Ishikawa (cell line): Measurements from ENCODE around the gene DYNLRB1.

ENCODE experiments used
- CEBPB ChIP-seq: IDR thresholded peaks from 2 replicates; pipeline ENCODE4 v1.6.1; 2012
- CREB1 ChIP-seq: IDR thresholded peaks from 2 replicates; pipeline ENCODE4 v1.6.1; 2012; ENCODE audit warnings: low read depth
- EGR1 ChIP-seq: IDR thresholded peaks from 2 replicates; pipeline ENCODE4 v1.6.1; 2012
- EP300 ChIP-seq: IDR thresholded peaks from 2 replicates; pipeline ENCODE4 v1.6.1; 2012; ENCODE audit warnings: borderline replicate concordance
- FOXM1 ChIP-seq: IDR thresholded peaks from 2 replicates; pipeline ENCODE4 v1.6.1; 2012; ENCODE audit warnings: low read depth, borderline replicate concordance
- MAX ChIP-seq: IDR thresholded peaks from 2 replicates; pipeline ENCODE4 v1.6.1; 2012
- NFIC ChIP-seq: IDR thresholded peaks from 2 replicates; pipeline ENCODE4 v1.6.1; 2012
- RAD21 ChIP-seq: IDR thresholded peaks from 2 replicates; pipeline ENCODE4 v1.6.1; 2012; ENCODE audit warnings: low read depth
- REST ChIP-seq: IDR thresholded peaks from 2 replicates; pipeline ENCODE4 v1.6.1; 2012; ENCODE audit warnings: low read depth, mild to moderate bottlenecking
- TAF1 ChIP-seq: IDR thresholded peaks from 2 replicates; pipeline ENCODE4 v1.6.1; 2012; ENCODE audit warnings: low read depth, mild to moderate bottlenecking
- TCF12 ChIP-seq: IDR thresholded peaks from 2 replicates; pipeline ENCODE4 v1.6.1; 2012; ENCODE audit warnings: low read depth
- TEAD4 ChIP-seq: IDR thresholded peaks from 2 replicates; pipeline ENCODE4 v1.6.1; 2012
- USF1 ChIP-seq: IDR thresholded peaks from 2 replicates; pipeline ENCODE4 v1.6.1; 2012
- YY1 ChIP-seq: IDR thresholded peaks from 2 replicates; pipeline ENCODE4 v1.6.1; 2012; ENCODE audit warnings: low read depth
- ZBTB7A ChIP-seq: IDR thresholded peaks from 2 replicates; pipeline ENCODE4 v1.6.1; 2012; ENCODE audit warnings: low read depth

Gene DYNLRB1

GRCh38 chr20:34585019-34585418 lies 68.8 kb downstream of the DYNLRB1 start:
- TF ChIP-seq CREB1 (no peak), MAX (no peak), YY1 (no peak), CEBPB (no peak)

- TF ChIP-seq RAD21 = no peak
- no peak for TF ChIP-seq EGR1
- TF ChIP-seq REST = no peak
- no peak for TF ChIP-seq CEBPB
- no peak for TF ChIP-seq NFIC
- no peak for TF ChIP-seq TCF12
- no peak for TF ChIP-seq FOXM1
- TF ChIP-seq MAX = no peak
- no peak for TF ChIP-seq TAF1
- no peak for TF ChIP-seq ZBTB7A
- no peak for TF ChIP-seq USF1
- no peak for TF ChIP-seq CREB1
- TF ChIP-seq YY1 = no peak
- no peak for TF ChIP-seq TEAD4
- TF ChIP-seq EP300 = no peak
Measured at GRCh38 chr20:34586488-34587163, 70.4 kb downstream of the DYNLRB1 start.
